M059J (cell line): ENCODE data around the gene NUBP2. TPM values are rescaled to one million over a fixed set of nuclear protein-coding genes. Genes with fewer than 3 reads are reported as not detected.

Source experiments
- DNase-seq: peaks from one replicate; pipeline ENCODE4 v3.0.0-alpha.2; 2012; ENCODE audit warnings: low read depth
- total RNA-seq: library from RNA; depleted of rRNA; stranded (reverse); fragments of >200 nt; shearing (Covaris generic); gene quantifications from 2 replicates; pipeline ENCODE4 v1.2.3, GENCODE V29; 2014

Gene NUBP2
- total RNA-seq, 1 experiment from 2014 or later, result 86.4 TPM

DNA sequence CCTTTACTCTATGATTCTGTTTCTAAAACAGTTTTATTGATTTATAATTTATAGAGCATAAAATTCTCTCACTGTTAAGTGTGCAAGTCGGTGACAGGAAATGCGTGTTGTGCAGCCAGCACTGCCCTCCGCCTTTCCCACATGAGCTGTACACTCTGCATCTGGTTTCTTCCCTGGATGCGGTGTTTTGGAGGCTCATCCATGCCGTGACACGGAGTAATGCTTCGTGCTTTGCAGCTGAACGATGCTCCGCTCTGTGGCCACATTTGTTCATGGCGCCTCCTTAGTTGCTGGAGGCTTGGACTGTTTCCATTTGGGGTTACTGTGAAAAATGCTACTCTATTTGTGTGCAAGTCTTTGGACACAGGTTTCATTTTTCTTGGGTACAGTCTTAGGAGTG, 17.9 kb downstream of the NUBP2 start:
- DNase-seq, result no peak

DNA sequence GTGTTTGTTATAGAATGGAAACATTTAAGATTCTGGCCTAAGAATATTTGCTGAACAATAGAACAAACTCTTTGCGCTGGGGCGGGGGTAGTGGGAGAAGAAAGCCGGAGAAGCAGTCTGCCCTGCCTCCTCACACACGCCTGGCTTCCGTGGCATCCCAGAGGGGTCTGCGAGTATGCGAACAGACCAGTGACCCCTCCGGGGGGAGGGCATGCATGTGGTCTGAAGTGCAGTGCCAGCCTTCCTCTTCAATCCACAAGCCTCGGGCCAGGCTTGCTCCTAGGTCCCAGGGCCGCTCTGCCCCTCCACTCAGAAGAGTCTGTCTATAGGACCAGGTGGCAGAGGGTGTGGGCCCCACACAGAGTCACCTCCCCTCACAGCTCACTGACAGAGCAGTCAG, 24.9 kb downstream of the NUBP2 start:
- no peak for DNase-seq

DNA sequence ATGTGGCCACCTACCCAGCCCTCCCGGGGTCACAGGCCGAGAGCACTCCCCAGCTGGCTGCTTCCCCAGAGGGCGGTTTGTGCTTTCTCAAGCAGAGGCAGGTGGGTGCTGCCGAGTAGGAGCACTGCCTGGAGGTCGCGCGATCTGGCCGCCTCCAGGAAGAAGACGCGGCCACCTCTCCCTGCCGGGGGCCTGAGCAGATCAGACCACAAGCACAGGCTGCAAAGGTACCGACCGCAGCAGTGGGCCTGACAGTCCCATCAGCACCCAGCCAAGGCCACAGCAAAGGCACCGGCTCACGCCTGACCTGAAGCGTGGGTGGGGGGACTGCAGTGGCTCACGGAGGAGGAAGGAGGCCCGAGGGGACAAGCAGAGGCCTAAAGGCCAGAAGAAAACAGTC, 25.9 kb downstream of the NUBP2 start:
- no peak for DNase-seq

DNA sequence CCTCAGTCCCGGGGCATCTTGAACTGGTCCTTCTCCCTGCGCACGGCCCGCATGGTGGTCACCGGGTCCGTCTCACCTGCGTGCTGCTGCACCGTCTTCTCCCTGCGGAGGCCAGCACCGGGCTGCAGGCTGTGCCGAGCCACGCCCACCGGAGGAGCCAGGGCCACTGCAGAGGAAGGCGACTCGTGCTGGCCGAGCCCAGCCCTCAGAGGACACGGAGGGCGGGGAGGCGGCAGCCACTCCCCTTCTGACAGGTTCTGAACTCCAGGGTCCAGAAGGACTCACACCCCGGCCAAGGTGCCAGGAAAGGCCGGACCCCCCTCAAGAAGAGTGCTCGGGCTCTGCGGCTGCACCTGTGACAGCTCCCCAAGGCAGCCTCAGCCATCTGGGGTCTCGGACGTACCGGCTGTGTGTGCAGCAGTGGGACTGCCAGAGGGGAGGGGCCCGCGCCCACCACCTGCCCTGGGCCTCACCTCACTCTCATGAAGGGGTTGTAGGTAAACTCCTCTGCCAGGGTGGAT, 26.6 kb downstream of the NUBP2 start:
- DNase-seq, result no peak

DNA sequence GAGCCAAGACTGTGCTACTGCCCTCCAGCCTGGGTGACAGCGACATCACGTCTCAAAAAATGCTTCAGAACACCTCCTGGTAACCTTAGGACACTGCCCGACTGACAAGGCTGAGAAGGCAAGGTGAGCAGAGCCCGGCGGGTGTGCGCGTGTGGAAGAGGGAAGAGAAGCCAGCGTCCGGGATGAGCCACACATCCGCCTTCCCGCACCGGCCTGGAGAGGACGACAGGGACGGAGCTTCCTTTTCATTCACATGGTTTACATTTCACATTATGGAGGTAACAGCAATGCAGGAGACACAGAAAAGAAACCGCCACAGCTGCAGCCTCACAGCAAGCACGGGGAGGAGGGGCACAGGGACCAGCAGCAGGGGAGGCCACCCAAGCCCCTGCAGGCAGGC, 27.3 kb downstream of the NUBP2 start:
- DNase-seq, result no peak

DNA sequence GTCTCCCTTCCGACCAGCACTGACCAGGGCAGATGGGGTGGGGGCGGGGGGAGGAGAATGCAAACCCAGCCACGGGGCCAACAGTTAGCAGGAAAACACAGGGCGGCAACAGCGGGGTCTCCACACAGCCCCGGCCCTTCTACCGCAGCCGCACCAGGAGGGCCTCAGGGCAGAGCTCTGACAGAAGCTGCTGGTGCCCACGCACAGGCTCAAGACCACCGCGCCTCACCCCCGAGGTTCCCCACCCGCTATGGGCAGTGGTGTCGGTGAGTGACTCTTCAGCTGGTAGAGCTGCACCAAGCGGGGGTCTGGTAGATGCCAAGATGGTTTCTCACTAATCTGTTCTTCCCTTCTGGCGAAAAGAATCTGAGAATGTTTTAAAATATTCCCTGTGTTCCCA, 27.8 kb downstream of the NUBP2 start:
- no peak for DNase-seq

DNA sequence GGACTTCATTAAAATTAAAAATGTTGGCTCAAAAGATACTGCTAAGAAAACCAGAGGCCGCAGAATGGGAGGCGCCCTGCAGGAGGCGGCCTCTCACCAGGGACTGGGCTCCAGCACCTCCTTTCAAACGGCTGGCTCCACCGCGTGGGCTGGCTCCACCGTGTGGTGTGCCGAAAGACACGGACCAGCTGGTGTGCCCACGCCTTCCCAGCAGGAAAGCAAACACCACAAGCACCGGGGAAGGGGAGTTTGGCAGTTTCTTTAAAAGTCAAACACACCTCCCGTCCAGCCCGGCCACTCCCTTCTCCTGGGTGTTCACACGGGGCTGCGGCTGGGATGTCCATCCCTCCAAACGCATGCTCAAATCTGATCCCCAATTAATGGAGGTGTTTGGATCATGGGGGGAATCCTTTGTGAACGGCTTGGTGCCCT, 30.0 kb downstream of the NUBP2 start:
- no peak for DNase-seq

DNA sequence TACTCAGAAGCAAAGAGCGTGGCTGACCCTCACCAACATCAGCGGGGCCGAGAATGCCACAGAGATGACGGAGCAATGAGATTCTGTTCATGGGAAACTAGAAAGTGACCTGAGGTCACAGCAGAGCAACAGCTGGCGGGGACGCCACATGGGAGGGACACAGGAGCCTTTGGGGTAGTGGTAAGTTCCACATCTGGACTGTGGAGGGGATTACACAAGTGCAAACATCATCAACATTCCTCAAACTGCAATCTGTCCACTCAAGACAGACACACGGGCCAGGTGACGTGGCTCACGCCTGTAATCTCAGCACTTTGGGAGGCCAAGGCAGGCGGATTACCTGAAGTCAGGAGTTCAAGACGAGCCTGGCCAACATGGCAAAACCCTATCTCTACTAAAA, 32.7 kb downstream of the NUBP2 start:
- DNase-seq, result no peak

DNA sequence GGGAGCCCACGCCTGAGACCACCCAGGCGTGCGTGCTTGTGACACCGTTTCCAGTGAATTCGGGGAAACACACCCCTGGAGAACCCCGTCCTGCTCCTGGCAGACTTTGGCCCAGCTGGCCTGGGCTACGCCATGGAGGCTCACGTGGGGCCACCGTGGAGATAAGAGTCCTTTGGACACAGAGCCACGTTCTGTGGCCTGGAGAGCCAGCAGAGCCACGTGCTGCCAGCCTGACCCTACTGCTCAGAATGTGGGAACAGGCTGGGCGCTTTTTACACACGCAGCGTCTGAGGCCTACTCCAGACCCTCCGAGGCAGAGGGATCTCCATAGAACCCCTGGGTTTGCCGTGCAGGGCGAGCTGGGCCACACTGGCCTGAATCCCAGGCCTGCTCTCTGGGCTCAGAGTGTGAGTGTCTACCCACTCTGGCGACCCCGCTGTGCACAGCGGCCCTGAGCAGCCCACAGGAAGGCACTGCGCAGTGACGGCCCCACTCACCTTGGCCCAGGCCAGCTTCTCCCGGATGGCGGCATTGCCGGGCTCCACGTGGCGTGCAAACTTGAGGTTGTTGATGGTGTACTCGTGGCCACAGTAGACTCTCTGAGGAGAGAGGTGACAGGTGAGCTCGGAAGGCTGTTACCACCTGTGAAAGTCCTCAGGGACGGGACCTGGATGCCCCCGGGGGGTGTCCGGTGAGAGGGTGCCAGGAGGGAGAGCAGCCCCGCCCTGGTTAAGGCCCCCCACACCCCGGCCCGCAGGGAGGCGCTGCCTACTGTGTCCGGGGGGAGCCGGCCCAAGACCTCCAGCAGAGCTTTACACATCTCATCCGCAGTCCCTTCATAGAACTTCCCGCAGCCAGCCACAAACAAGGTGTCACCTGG, 33.9 kb downstream of the NUBP2 start:
- DNase-seq, result no peak

DNA sequence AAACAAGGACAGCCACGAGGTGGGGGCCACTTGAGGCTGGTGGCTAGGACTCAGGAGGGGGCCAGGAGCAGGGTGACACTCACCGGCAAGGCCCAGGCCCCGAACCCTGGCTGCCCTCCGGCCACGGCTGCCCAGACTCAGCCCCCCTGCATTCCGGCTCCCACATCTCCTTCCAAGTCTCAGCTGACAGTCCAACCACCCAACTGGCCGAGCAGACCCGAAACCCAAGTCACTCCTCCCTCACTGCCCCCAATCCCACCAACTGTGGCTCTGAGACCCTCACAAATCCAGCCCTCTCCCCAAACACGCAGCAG, 34.5 kb downstream of the NUBP2 start:
- DNase-seq, result no peak

DNA sequence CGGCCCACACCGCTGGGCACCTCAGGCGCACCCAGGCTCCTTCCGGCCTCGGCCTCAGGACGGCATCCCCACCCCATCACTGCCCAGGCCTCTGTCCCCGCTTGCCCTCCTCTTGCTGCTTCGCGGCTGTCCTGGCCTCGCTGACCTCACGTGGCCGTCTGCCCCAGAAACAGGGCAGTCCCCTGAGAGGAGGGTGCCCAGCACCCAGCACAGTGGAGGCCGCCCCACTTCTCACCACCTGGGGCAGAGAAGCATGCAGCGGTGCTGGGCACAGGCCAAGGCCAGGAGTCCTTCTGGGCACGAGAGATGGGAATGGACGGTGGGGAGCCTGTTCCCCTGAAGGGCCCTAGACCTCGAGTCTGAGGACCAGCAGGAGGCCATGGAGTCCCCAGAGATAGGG, 35.0 kb downstream of the NUBP2 start:
- no peak for DNase-seq

DNA sequence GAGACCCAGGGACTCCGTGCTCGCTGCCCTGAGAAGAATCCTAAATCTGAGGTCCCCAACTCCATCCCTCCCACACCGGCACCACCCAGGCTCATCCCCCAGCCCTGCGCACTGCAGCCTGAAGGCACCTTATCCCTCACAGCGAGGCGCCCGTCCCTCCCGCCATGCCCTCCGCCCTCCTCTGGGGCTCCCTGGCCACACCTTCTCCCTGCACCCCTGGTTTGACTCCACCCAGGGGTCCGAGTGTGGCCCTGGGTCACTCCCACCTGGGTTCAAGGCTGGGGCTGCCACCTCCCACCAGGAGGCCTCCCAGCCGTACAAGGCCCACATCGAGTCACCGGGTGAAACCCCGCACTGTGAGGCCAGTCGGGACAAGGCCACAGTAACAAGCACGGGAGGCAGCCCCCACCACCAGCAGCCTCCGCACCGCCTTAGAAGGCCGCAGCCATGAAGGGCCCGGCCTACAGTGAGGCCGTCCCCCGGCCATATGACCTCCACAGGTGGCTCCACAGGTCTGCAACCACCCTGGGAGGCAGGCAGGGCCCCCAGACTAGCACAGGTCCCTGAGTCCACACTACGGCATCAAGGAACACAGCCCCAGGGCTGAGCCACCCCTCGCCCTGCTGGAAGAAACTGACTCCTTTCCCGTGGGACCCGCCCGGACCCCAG, 35.6 kb downstream of the NUBP2 start:
- no peak for DNase-seq

DNA sequence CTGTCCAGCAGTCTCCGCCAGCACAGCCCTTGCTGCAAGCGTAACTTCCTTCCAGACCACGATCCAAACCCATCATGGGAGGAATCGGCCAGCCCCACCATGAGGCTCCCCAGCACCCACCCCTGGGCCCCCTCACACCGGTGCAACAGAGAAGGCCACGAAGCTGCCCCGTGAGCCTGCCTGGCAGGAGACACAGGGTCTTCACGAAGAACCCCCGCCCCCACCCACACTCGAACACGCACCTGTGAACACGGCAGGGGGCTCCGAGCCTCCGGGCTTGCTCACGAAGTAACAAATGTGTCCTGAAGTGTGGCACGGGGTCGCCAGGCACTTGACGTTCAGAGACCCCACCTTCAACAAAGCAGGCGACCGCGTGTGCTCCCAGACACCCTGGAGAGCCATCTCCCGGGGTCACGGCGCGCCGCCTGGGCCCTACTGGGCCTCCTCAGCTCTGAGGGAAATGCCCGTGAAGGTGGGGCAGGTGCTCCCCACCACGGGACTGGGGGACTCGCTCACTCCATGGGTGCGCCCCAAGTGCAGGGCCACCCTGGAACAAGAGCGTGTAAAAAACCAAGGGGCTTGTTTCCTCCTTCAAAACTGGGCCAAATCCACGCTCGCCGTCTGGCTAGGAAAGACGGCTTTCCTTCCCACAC, 36.2 kb downstream of the NUBP2 start:
- no peak for DNase-seq

DNA sequence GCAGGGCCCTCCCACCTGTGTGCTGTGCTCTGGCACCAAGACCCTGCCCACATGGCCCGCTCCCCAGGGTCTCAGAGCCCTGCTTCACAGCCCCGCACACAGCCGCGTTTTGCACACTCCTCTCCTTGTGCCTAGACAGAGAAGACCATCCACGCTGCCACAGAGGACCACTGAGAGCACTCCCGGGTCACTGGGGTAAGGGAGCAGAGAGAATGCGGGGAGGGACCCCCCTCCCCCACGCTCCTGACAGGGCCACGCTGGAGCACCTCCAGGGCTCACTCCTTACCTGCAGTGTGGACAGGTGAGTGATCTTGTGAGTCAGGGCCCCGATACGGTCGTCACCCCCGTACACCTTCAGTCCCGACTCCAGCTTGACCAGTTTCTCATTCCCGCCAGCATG, 36.9 kb downstream of the NUBP2 start:
- no peak for DNase-seq

DNA sequence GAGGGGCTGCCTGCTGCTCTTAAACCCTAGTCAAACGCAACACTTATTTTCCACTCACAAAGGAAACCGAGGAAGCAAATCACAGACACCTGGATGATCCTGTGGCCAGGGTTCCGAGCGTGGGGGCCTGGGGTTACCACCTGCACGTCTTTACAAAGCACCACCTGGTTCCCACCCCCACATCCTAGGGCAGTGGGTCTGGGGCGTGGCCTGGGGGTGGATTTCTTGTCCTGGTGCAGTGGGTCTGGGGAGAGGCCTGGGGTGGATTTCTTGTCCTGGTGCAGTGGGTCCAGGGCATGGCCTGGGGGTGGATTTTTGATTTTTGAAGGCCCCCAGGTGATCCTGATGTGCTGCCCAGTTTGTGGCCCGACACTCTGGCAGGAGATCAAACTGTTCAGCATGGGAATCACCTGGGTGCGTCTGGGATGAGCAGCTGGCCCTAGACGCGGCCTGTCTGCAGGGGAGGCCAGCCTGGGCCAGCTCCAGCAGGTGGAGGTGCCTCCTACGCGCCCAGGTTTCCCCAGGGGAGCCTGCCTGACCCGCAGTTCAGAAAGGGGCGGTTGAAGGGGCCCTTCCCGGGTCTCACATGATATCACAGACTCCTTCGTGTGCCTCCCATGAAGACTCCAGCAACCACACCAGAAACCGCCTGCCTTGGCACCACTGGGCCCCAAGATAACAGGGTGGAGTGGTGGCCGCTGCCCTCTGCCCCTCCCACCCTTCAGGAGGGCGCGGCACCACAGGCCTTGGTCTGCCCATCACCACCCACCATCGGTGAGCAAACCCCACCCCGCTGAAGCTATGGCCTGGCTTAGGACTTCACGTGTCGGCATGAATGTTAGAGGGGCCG, 37.6 kb downstream of the NUBP2 start:
- no peak for DNase-seq

DNA sequence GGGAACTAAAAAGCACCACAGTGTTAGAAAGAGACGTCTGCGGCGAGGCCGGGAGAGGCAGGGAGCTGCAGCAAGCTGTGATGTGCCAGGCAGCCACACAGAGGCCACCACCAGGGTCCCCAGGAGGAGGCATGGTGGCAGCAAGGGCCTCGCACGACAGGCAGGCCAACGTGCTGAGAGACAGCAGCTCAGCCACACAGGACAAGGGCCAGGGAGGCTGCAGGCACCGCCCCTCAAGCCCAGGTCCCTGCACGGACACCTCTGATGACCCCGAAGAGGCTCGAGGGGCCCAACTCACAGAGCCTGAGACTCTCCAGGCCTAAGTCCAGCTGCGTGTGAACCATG, 38.2 kb downstream of the NUBP2 start:
- DNase-seq, result no peak

DNA sequence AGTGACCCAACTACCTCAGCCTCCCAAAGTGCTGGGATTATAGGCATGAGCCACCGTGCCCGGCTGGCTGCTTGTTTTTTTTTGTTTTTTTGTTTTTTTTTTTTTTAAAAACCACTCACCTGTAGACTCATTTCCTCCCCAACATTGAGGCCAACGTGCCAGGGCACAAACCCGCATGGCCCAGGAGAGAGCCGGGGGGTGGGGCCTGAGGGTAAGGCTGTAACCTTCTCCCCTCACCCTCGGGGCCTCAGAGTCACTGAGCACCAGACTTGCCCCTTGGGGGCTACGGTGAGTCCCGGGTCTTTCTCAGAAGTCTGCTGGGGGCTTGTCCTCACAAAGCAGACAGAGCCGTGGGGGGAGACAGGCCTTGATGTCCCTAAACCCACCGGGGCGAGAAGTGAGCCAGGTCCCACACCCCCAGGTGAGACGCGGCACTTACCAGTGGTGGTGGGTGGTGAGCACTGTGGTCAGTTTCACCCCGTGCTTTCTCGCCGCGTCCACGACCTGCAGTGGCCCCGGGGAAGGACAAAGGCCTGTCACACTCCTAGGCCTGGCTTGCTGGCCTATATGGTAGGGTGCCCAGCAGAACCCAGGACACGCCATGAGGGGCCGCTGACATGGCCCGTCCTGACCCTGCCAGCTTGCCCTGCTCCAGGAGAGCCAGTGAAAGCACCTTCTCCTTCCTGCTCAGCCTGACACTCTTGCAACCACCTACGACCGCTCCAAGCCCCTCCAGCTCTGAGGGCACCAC, 39.3 kb downstream of the NUBP2 start:
- no peak for DNase-seq

DNA sequence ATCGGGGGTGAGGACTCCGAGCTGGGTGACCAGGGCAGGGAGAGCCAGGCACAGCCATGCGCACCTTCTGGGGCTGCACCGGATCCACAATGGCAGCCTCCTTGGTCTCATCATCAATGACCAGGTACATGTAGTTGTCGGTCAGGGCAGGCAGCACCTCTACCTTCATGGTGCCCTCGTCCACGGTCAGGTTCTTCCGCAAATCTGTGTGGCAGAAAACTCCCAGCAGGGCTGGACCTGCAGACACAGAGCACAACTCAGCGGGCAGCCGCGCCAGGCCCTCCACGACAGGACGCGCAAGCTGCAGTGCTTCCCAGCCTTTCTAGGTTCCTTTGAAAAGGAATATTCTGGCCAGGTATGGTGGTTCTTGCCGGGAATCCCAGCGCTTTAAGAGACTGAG, 40.0 kb downstream of the NUBP2 start:
- DNase-seq, result no peak

DNA sequence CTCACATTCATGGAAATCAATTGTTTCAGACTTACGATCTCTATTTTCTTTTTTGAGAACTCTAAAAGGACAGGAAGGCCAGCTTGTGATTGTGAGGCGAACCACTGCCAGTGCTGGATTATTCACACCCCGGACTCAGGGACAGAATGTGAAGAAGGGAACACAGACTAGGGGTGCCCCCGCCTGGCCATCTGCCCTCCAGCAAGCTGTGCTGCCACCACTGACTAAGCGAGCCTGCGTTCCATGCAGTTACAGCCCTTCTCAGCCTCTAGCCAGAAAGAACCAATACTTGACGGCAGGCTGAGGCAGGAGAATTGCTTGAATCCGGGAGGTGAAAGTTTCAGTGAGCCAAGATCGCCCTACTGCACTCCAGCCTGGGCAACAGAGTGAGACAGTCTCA, 41.1 kb downstream of the NUBP2 start:
- peak; percentile 28 for DNase-seq

DNA sequence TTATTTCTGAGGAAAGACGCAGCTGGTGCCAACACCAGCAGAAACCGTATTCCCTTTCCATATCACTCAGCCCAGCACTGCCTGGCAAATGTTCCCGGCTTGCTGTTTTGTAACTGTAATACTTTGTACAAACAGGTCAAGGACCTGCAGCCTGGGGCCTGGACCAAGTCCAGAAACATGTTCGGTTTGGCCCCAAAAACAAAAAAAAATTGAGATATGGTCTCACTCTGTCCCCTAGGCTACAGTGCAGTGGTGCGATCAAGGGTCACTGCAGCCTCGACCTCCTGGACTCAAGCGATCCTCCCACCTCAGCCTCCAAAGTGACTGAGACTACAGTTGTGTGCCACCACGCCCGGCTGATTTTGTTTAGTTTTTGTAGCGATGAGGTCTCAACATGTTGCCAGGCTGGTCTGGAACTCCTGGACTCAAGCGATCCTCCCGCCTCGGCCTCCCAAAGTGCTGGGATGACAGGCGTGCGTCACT, 42.7 kb downstream of the NUBP2 start:
- DNase-seq, result no peak
